OCI-LY7 (cell line): ENCODE data around the gene TMEM181. TPM values are rescaled to one million over a fixed set of nuclear protein-coding genes. Genes with fewer than 3 reads are reported as not detected.

Experiments used
- BruUV-seq: library from RNA; stranded (reverse); fragments of 400-500 nt; replicated peaks from 2 replicates; lab custom pipeline; 2021; lab: Mats Ljungman, UMichigan
- CTCF ChIA-PET: fragments of 300-600 bp; sonication (Branson Sonifier 250); formaldehyde crosslinking; loops from one replicate; lab custom pipeline; 2022; ENCODE audit warnings: antibody characterized with exemption; ENCODE audit not compliant: unreplicated experiment; lab: Charles Lee
- POLR2A ChIA-PET: fragments of 300-600 bp; sonication (Branson Sonifier 250); formaldehyde crosslinking; loops from one replicate; lab custom pipeline; 2022; ENCODE audit warnings: antibody characterized with exemption; lab: Charles Lee
- DNase-seq: peaks from one replicate; pipeline ENCODE4 v3.0.0-alpha.2; 2015; ENCODE audit warnings: low spot score
- H2AFZ ChIP-seq: fragments of 200-600 bp; sonication (generic), shearing (Covaris generic); 2 replicates; pipeline ENCODE4 v1.6.1; 2014; ENCODE audit warnings: mild to moderate bottlenecking, antibody characterized with exemption, low read length, moderate library complexity
- H3K27ac ChIP-seq: fragments of 200-600 bp; sonication (generic); 2 replicates; pipeline ENCODE4 v1.5.1; 2014; ENCODE audit warnings: mixed run types, low read depth, mild to moderate bottlenecking, moderate library complexity, low read length, inconsistent platforms; ENCODE audit not compliant: poor library complexity, severe bottlenecking
- H3K36me3 ChIP-seq: fragments of 200-600 bp; sonication (generic); 2 replicates; pipeline ENCODE4 v1.6.1; 2014; ENCODE audit warnings: mild to moderate bottlenecking, antibody characterized with exemption, low read length, moderate library complexity, mixed read lengths; ENCODE audit not compliant: insufficient read depth
- H3K4me1 ChIP-seq: fragments of 200-600 bp; sonication (generic); 2 replicates; pipeline ENCODE4 v1.5.1; 2014; ENCODE audit warnings: mild to moderate bottlenecking, low read length; ENCODE audit not compliant: insufficient read depth, poor library complexity, severe bottlenecking
- H3K4me2 ChIP-seq: fragments of 200-600 bp; sonication (generic); 2 replicates; pipeline ENCODE4 v1.6.1; 2014; ENCODE audit warnings: mild to moderate bottlenecking, low read length
- H3K4me3 ChIP-seq: fragments of 200-600 bp; sonication (generic); 2 replicates; pipeline ENCODE4 v1.5.1; 2014; ENCODE audit warnings: mild to moderate bottlenecking, low read depth, low read length; ENCODE audit not compliant: poor library complexity, severe bottlenecking
- H3K79me2 ChIP-seq: fragments of 200-600 bp; sonication (generic); 2 replicates; pipeline ENCODE4 v1.6.1; 2016; ENCODE audit warnings: low read depth, mild to moderate bottlenecking, low read length, moderate library complexity, mixed read lengths; ENCODE audit not compliant: insufficient read depth
- H3K9me2 ChIP-seq: fragments of 200-600 bp; sonication (generic); 2 replicates; pipeline ENCODE4 v1.6.1; 2016; ENCODE audit warnings: mild to moderate bottlenecking, low read length, mixed read lengths; ENCODE audit not compliant: insufficient read depth
- H3K9me3 ChIP-seq: fragments of 200-600 bp; sonication (generic); 2 replicates; pipeline ENCODE4 v1.6.1; 2014; ENCODE audit warnings: mild to moderate bottlenecking, mixed run types, low read length, mixed read lengths
- H4K20me1 ChIP-seq: fragments of 200-600 bp; sonication (generic); 2 replicates; pipeline ENCODE4 v1.6.1; 2014; ENCODE audit warnings: mild to moderate bottlenecking, antibody characterized with exemption, low read length, moderate library complexity, mixed read lengths; ENCODE audit not compliant: insufficient read depth
- CTCF ChIP-seq: fragments of 200-600 bp; sonication (generic); conservative IDR thresholded peaks from 2 replicates; pipeline ENCODE4 v1.5.1; 2014; ENCODE audit warnings: mild to moderate bottlenecking, antibody characterized with exemption, low read length, moderate library complexity, mixed read lengths
- EZH2phosphoT487 ChIP-seq: fragments of 200-600 bp; sonication (generic); IDR thresholded peaks from 2 replicates; pipeline ENCODE4 v1.6.1; 2018; ENCODE audit warnings: low read depth, borderline replicate concordance, mild to moderate bottlenecking, mixed run types, antibody characterized with exemption, low read length, moderate library complexity, mixed read lengths
- intact Hi-C: fragments of 100-400 bp; cut with micrococcal nuclease; formaldehyde crosslinking; loops from one replicate; pipeline ENCODE4 v1.10.0; 2022; ENCODE audit not compliant: unreplicated experiment
- total RNA-seq, 2 experiments: library from RNA; depleted of rRNA in 1 of 2; stranded (reverse); fragments of >200 nt in 1 of 2; shearing (Covaris generic) in 1 of 2; gene quantifications; 2 replicates each; pipeline ENCODE4 v1.2.3, GENCODE V29; 2014 to 2022

The TMEM181 gene
- total RNA-seq, 2 experiments from 2014 or later = 8.0 to 12.5 TPM

GRCh38 chr6:158621694-158622544 lies 62.0 kb downstream of the TMEM181 start:
- CTCF ChIA-PET = no interaction called here
- no peak overlapping the region for H3K4me2 ChIP-seq
- no peaks in the 10 kb centered on the region for H3K4me1 ChIP-seq
- no peak overlapping the region for H3K27ac ChIP-seq
- H3K36me3 ChIP-seq = peaks cover 25% of the 10 kb centered on the region; the same call in 1 of the 2 replicates
- intact Hi-C loops = no loop called here
- H3K79me2 ChIP-seq = no peaks in the 10 kb centered on the region
- POLR2A ChIA-PET = interaction anchor here (0.6 kb wide), 1 partner anchor 51 kb away, joined by 3 read pairs; no protein-coding TSS in a partner anchor
- no peaks in the 10 kb centered on the region for H4K20me1 ChIP-seq
- no peak for DNase-seq
- no peaks in the 10 kb centered on the region for H3K9me2 ChIP-seq
- H3K4me3 ChIP-seq = no peak overlapping the region
- TF ChIP-seq EZH2phosphoT487 (no peak), CTCF (no peak)
- H3K9me3 ChIP-seq = no peaks in the 10 kb centered on the region
- no TSS peak for BruUV-seq
- no peak overlapping the region for H2AFZ ChIP-seq

- Histone ChIP-seq H3K36me3 (peaks cover 26% of the 10 kb centered on the region; the same call in 1 of the 2 replicates), H3K4me1 (no peaks in the 10 kb centered on the region), H3K27ac (no peak overlapping the region), H3K9me3 (no peaks in the 10 kb centered on the region), H3K4me2 (no peak overlapping the region), H3K4me3 (no peak overlapping the region), H3K9me2 (no peaks in the 10 kb centered on the region), H3K79me2 (no peaks in the 10 kb centered on the region), H4K20me1 (no peaks in the 10 kb centered on the region), H2AFZ (no peak overlapping the region)
- ChIA-PET POLR2A (interaction anchor here (1.0 kb wide), 1 partner anchor 75 kb away, joined by 3 read pairs; no protein-coding TSS in a partner anchor), CTCF (no interaction called here)
- no peak for DNase-seq
- TF ChIP-seq CTCF (no peak), EZH2phosphoT487 (no peak)
- intact Hi-C loops = no loop called here
- no TSS peak for BruUV-seq
Observed at GRCh38 chr6:158622545-158623190, 62.8 kb downstream of the TMEM181 start.
